Endothelial cell of umbilical vein (primary cell): Measurements from ENCODE around the gene CIZ1. TPM values are rescaled to one million over a fixed set of nuclear protein-coding genes. Genes with fewer than 3 reads are reported as not detected.

Experiments used
- BruUV-seq: library from RNA; stranded (reverse); fragments of 400-500 nt; replicated peaks from 2 replicates; lab custom pipeline; 2021; lab: Mats Ljungman, UMichigan
- CTCF ChIA-PET: fragments of 300-600, 350-600 bp; sonication (Branson Sonifier 250); formaldehyde crosslinking; loops from one replicate; lab custom pipeline; 2021; ENCODE audit warnings: antibody characterized with exemption, inconsistent platforms; lab: Charles Lee
- POLR2A ChIA-PET: fragments of 300-600, 350-600 bp; sonication (Branson Sonifier 250); formaldehyde crosslinking; loops from one replicate; lab custom pipeline; 2021; ENCODE audit warnings: antibody characterized with exemption, inconsistent platforms; lab: Charles Lee
- DNase-seq: peaks from one replicate; pipeline ENCODE4 v3.0.0-alpha.2; 2011; ENCODE audit warnings: low read depth, low spot score
- FAIRE-seq: peaks from 2 replicates; lab custom pipeline; 2011; peaks lifted over from hg19 to GRCh38; lab: Jason Lieb, UNC
- H2AFZ ChIP-seq: 2 replicates; pipeline ENCODE4 v1.6.0; 2012; ENCODE audit warnings: low read depth, low read length, control low read depth, inconsistent platforms
- H3K27ac ChIP-seq: 2 replicates; pipeline ENCODE4 v1.5.1; 2011; ENCODE audit warnings: low read depth, mild to moderate bottlenecking, control low read depth, low read length, moderate library complexity; ENCODE audit not compliant: insufficient read depth
- H3K27me3 ChIP-seq, 2 experiments: 2 replicates each; pipeline versions ENCODE4 v1.6.0 to v1.6.1; 2011; ENCODE audit warnings: low read length in 2 of 2, mixed read lengths in 1 of 2; ENCODE audit not compliant: control insufficient read depth in 2 of 2, insufficient read depth in 2 of 2
- H3K36me3 ChIP-seq, 2 experiments: 2 replicates in 1 of 2; 3 replicates in 1 of 2; pipeline ENCODE4 v1.5.1; 2011; ENCODE audit warnings: low read length in 2 of 2, mild to moderate bottlenecking in 1 of 2, moderate library complexity in 1 of 2; ENCODE audit not compliant: control insufficient read depth in 2 of 2, insufficient read depth in 2 of 2; ENCODE audit errors: extremely low read depth in 1 of 2
- H3K4me1 ChIP-seq: 3 replicates; pipeline ENCODE4 v1.5.1; 2011; ENCODE audit warnings: mild to moderate bottlenecking, low read length; ENCODE audit not compliant: control insufficient read depth, insufficient read depth; ENCODE audit errors: extremely low read depth
- H3K4me2 ChIP-seq: 2 replicates; pipeline ENCODE4 v1.6.1; 2011; ENCODE audit warnings: low read length, control low read depth, mixed read lengths; ENCODE audit not compliant: insufficient read depth
- H3K4me3 ChIP-seq, 3 experiments: fragments of 200-600 bp in 1 of 3; sonication (generic), shearing (Covaris generic) in 1 of 3; replicated peaks in 1 of 3; 2 replicates each; pipeline ENCODE4 v1.5.1; 2011 to 2016; ENCODE audit warnings: control low read depth in 3 of 3, low read length in 3 of 3, mild to moderate bottlenecking in 2 of 3, inconsistent platforms in 1 of 3, low read depth in 1 of 3, moderate library complexity in 1 of 3; ENCODE audit not compliant: insufficient read depth in 1 of 3
- H3K79me2 ChIP-seq: 2 replicates; pipeline ENCODE4 v1.6.0; 2012; ENCODE audit warnings: low read length, inconsistent platforms; ENCODE audit not compliant: control insufficient read depth, insufficient read depth
- H3K9ac ChIP-seq: replicated peaks from 2 replicates; pipeline ENCODE3; 2011; ENCODE audit warnings: low read length, control low read depth; ENCODE audit not compliant: insufficient read depth; ENCODE audit errors: extremely low read depth
- H3K9me1 ChIP-seq: replicated peaks from 3 replicates; pipeline ENCODE4 v1.6.0; 2011; ENCODE audit warnings: mild to moderate bottlenecking, low read length; ENCODE audit not compliant: control insufficient read depth, insufficient read depth; ENCODE audit errors: extremely low read depth
- H3K9me3 ChIP-seq: replicated peaks from 2 replicates; pipeline ENCODE4 v1.5.1; 2012; ENCODE audit warnings: low read length, inconsistent platforms; ENCODE audit not compliant: control insufficient read depth, insufficient read depth
- H4K20me1 ChIP-seq: replicated peaks from 2 replicates; pipeline ENCODE3; 2011; ENCODE audit warnings: mild to moderate bottlenecking, low read length; ENCODE audit not compliant: control insufficient read depth, insufficient read depth; ENCODE audit errors: extremely low read depth
- EZH2 ChIP-seq: IDR thresholded peaks from 2 replicates; pipeline ENCODE4 v1.6.1; 2012; ENCODE audit warnings: borderline replicate concordance, low read depth, mild to moderate bottlenecking, moderate library complexity, low read length, inconsistent platforms; ENCODE audit not compliant: severe bottlenecking
- FOS ChIP-seq: IDR thresholded peaks from 2 replicates; pipeline ENCODE4 v1.6.1; 2011; ENCODE audit warnings: mild to moderate bottlenecking, low read length, moderate library complexity, borderline replicate concordance; ENCODE audit not compliant: insufficient read depth
- JUN ChIP-seq: IDR thresholded peaks from 2 replicates; pipeline ENCODE4 v1.6.1; 2011; ENCODE audit warnings: borderline replicate concordance, low read depth; ENCODE audit not compliant: insufficient read length, insufficient read depth
- MYC ChIP-seq: IDR thresholded peaks from one replicate; pipeline ENCODE4 v1.6.1; 2011; ENCODE audit warnings: mild to moderate bottlenecking, low read depth, low read length
- POLR2AphosphoS5 ChIP-seq: IDR thresholded peaks from 2 replicates; pipeline ENCODE4 v1.6.1; 2012; ENCODE audit warnings: low read depth, mild to moderate bottlenecking, control low read depth, low read length, moderate library complexity; ENCODE audit not compliant: insufficient read depth
- dilution Hi-C: fragments of 300-500 bp; cut with MboI; formaldehyde crosslinking; loops from one replicate; pipeline ENCODE4 v1.15.0; 2019; ENCODE audit warnings: low sequenced_read_pairs; ENCODE audit not compliant: extremely low pct_ligation_motif_present
- intact Hi-C: fragments of 100-400 bp; cut with micrococcal nuclease; formaldehyde crosslinking; loops from one replicate; pipeline ENCODE4 v1.10.0; 2022
- polyA plus RNA-seq, 4 experiments: library from polyadenylated mRNA; depleted of rRNA in 3 of 4; stranded (reverse) in 3 of 4; unstranded in 1 of 4; fragments of >200 nt; gene quantifications; 2 replicates each; pipeline versions ENCODE4 v1.2.1 to v1.2.3, GENCODE V29; 2011 to 2012; ENCODE audit warnings: missing spikeins in 1 of 4
- total RNA-seq: library from RNA; stranded (reverse); gene quantifications from 2 replicates; pipeline ENCODE4 v1.2.3, GENCODE V29; 2021
- TF ChIP-seq, protein P1 (sequence below), 2 donors: IDR thresholded peaks; 1 replicate in 1 of 2; 2 replicates in 1 of 2; pipeline ENCODE4 v1.5.1; 2011; ENCODE audit warnings: low read length in 2 of 2, mild to moderate bottlenecking in 2 of 2, moderate library complexity in 2 of 2, control low read depth in 1 of 2, inconsistent platforms in 1 of 2, low read depth in 1 of 2; ENCODE audit not compliant: insufficient read depth in 1 of 2; ENCODE audit errors: extremely low read depth in 1 of 2

Gene CIZ1
- total and polyA plus RNA-seq, 2 donors (not counting 3 experiments of a cell fraction or from before 2014, with no cell fraction given): 88.3 to 150 TPM

DNA sequence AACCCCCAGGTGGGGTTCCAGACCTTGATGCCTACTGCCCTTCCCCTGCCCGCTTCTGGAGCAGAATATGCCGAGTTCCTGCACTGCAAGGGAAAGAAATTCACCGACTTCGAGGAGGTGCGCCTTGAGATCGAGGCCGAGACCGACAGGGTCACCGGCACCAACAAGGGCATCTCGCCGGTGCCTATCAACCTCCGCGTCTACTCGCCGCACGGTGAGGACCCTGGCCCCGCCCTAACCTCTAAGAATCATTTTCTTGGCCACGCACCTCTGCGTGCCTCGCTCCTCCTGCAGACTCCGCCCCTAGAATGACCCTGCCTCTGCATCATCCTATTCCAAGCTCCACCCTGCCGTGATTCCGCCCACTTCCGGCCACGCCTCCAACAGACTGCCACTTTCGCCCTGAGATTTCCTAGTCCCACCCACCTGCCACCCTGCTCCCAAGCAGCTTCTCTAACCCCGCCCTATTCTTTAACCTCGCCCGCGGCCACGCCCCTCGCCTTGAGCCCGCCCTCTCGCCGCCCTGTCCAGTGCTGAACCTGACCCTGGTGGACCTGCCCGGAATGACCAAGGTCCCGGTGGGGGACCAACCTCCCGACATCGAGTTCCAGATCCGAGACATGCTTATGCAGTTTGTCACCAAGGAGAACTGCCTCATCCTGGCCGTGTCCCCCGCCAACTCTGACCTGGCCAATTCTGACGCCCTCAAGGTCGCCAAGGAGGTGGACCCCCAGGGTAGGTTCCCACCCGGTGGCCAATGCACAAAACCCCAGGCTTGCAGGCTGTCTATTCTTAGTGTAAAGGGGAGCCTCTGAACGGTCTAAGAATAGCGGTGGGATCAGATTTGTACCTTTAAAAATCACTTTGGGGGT is 27.4 kb upstream of the CIZ1 start:
- no TSS peak for BruUV-seq
- peak overlapping the region; percentile 44 for H3K4me2 ChIP-seq
- FAIRE-seq: peak; percentile 93

More for the DNA sequence above, 27.4 kb upstream of the CIZ1 start:
- peak; percentile 90 for DNase-seq
- H3K79me2 ChIP-seq: no peaks in the 10 kb centered on the region
- H3K4me3 ChIP-seq: peak overlapping the region in 1 of 3 experiments; percentile 8
- no peak overlapping the region for H3K9ac ChIP-seq
- H2AFZ ChIP-seq: no peak overlapping the region
- H3K9me1 ChIP-seq: no peaks in the 10 kb centered on the region
- H3K9me3 ChIP-seq: no peaks in the 10 kb centered on the region
- intact Hi-C loops (loop anchor here (2.0 kb wide), 1 partner anchor 14 kb away; no protein-coding TSS in a partner anchor), dilution Hi-C loops (no loop called here)
- H3K27me3 ChIP-seq: peaks cover 0 to under 1% of the 10 kb centered on the region in 2 experiments
- TF ChIP-seq POLR2AphosphoS5 (no peak), JUN (no peak), EZH2 (no peak), FOS (no peak), MYC (no peak)
- TF ChIP-seq, protein P1, sequence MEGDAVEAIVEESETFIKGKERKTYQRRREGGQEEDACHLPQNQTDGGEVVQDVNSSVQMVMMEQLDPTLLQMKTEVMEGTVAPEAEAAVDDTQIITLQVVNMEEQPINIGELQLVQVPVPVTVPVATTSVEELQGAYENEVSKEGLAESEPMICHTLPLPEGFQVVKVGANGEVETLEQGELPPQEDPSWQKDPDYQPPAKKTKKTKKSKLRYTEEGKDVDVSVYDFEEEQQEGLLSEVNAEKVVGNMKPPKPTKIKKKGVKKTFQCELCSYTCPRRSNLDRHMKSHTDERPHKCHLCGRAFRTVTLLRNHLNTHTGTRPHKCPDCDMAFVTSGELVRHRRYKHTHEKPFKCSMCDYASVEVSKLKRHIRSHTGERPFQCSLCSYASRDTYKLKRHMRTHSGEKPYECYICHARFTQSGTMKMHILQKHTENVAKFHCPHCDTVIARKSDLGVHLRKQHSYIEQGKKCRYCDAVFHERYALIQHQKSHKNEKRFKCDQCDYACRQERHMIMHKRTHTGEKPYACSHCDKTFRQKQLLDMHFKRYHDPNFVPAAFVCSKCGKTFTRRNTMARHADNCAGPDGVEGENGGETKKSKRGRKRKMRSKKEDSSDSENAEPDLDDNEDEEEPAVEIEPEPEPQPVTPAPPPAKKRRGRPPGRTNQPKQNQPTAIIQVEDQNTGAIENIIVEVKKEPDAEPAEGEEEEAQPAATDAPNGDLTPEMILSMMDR (IDR thresholded peaks at IDR 0.05; ENCODE audit: extremely low read depth in 1 of 2, insufficient read depth in 1 of 2, low read depth in 1 of 2, low read length in 2 of 2): peak in 1 of 2 donors; percentile 1
- H3K27ac ChIP-seq: no peak overlapping the region
- no peaks in the 10 kb centered on the region for H3K36me3 ChIP-seq
- H4K20me1 ChIP-seq: no peaks in the 10 kb centered on the region
- ChIA-PET CTCF (interaction anchor here (0.6 to 1.4 kb wide), 6 partner anchors 12 to 152 kb away, joined by 3 to 6 read pairs (median 4); partner anchors contain the start of genes DNM1 and URM1), POLR2A (interaction anchor here (0.6 kb wide), 1 partner anchor 18 kb away, joined by 3 read pairs; no protein-coding TSS in a partner anchor)
- peaks cover 3% of the 10 kb centered on the region for H3K4me1 ChIP-seq
